Hematopoietic multipotent progenitor cell (in vitro differentiated cells): ENCODE results near the gene TAF4. TPM values are rescaled to one million over a fixed set of nuclear protein-coding genes. Genes with fewer than 3 reads are reported as not detected.

ENCODE experiments used
- DNase-seq, 3 donors: peaks; one replicate each; pipeline ENCODE4 v3.0.0-alpha.2; 2011 to 2015; ENCODE audit warnings: low read depth in 2 of 3, low spot score in 2 of 3
- total RNA-seq: library from RNA; depleted of rRNA; stranded (reverse); fragments of >200 nt; gene quantifications from one replicate; pipeline ENCODE4 v1.2.3, GENCODE V29; 2012

The TAF4 gene
- total RNA-seq, 1 donor: 9.7 TPM

- no peak for DNase-seq
Observed at GRCh38 chr20:62044631-62045030, 21.1 kb downstream of the TAF4 start.

- no peak for DNase-seq
Observed at GRCh38 chr20:62043131-62043914, 22.4 kb downstream of the TAF4 start.

GRCh38 chr20:62042025-62042820 lies 23.5 kb downstream of the TAF4 start:
- no peak for DNase-seq

GRCh38 chr20:62040933-62041332 lies 24.7 kb downstream of the TAF4 start:
- DNase-seq: no peak

DNA sequence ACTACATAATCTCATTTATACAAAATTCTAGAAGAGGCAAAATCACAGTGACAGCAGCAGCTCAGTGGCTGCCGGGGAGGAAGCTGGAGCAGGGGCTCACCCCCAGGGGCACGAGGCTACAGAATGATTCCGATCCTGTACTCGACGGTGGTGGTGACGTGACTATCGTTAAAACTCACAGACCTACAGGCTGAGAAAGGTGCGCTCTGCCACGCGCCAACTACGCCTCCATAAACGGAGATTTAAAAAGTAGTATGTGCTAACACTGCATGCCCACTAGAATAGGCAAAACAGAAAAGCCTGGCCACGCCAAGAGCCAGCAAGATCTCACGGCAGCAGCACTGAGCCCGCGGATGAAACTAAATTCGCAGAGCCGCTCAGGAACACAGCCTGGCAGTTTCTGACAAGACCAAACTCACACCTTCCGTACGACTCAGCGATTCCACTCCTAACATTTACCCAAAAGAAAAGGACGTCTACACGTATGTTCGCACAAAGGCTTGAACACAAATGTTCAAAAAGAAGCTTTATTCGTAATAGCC lies 25.2 kb downstream of the TAF4 start:
- DNase-seq: no peak

DNA sequence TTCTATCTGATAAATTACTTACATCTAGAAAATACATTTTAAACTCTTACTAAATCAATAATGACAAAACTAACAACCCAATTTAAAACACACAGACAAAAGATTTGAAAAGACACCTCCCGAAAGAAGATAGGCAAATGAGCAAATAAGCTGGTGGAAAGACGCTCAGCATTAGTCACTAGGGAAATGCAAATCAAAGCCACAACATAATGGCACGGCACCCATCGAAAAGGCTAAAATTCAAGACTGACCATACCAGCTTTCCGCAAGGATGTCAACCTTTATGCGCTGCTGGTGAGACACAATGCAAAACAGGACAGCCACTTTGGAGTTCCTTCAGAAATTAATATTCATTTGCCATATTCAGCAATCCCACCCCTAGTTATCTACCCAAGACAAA lies 25.9 kb downstream of the TAF4 start:
- DNase-seq: no peak

GRCh38 chr20:62032609-62033368 lies 32.9 kb downstream of the TAF4 start:
- no peak for DNase-seq

- no peak for DNase-seq
Observed at GRCh38 chr20:62031462-62032092, 34.1 kb downstream of the TAF4 start.

- peak; percentile 7 to 30 (median 15) for DNase-seq
Observed at GRCh38 chr20:62030834-62031434, 34.7 kb downstream of the TAF4 start.

- no peak for DNase-seq
Observed at GRCh38 chr20:62030357-62030756, 35.3 kb downstream of the TAF4 start.

GRCh38 chr20:62029949-62030348 lies 35.7 kb downstream of the TAF4 start:
- no peak for DNase-seq

GRCh38 chr20:62029296-62029695 lies 36.4 kb downstream of the TAF4 start:
- no peak for DNase-seq

DNA sequence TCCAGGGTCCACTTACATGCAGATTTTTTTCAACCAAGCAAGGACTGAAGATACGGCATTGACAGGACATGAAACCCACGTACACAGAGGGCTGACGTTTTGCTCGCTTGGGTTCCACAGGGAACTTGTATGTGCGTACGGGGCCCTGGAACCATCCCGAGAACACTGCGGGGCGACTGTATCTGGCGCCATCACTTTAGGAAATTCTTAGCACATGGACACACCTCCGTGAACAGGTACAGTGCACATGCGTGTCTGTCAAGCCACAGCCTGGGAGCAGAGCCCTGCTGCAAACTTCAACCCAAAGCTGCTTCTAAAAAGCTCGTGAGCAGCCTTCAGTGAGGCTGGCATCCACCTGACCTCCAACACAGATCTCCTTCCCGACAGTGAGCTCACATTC lies 37.3 kb downstream of the TAF4 start:
- no peak for DNase-seq

DNA sequence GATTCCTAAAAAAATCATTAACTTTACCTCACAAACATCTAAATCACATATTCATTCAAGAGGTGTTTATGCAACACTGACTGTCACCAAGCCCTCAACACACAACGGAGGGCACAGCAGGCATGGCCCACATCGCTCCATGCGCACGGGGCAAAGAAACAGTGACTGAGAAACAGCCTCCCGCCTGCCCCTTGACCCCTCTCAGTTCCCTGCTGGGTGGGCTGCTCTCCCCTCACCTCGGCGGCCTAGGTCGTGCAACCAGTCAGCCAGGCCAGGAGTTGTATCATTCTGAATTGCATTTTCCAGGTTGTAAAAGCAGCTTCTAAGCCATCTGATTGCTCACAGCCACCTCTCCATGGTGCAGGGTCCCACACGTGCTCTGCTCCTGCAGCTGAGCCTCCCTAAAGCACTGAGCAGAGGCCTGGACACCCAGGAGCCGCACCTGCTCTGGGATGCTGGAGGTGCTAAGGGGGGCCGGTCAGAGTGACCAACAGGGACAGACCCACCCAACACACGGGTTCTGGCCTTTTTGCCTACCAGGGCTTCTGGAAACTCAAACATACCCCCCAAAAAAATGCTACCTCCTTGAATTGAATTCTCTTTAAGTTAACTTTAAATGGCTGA lies 37.9 kb downstream of the TAF4 start:
- DNase-seq: no peak

- no peak for DNase-seq
Observed at GRCh38 chr20:62027116-62027515, 38.6 kb downstream of the TAF4 start.

GRCh38 chr20:62026564-62026856 lies 39.2 kb downstream of the TAF4 start:
- no peak for DNase-seq

DNA sequence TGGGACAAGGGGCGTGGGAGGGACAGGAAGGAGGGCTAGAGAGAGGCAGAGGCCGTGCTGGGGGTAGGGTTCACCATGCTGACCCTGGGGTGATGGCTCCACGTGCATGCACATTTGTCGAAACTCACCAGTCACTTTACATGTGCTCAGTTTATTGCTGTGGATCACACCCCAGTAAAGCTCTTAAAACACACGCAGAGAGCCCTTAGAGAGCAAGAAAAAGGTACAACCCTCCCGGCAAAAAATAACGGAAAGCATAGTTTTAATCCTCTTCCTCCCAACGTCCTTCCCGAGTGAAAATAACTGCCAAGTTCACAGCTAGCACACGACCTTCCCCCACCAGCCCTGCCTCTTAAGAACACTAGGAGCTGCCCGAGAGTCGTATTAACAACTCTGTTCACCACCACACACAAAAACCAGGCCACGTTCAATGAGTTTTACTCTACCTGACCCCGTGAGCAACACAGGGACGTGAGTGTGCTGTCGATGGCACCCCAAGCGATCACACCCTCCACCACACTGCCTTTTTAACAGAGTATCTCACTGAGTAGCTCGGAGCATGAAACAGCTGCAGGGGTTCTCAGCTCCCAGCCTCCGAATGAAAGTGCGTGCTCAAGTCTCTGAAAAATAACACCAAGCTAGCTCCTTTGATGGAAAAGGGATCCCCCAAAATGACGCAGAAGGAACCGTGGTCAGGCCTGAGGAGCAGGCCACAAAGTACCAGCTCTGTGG lies 39.7 kb downstream of the TAF4 start:
- DNase-seq: peak; percentile 11 to 77 (median 59)

GRCh38 chr20:62025394-62025793 lies 40.3 kb downstream of the TAF4 start:
- DNase-seq: peak in 2 of 3 donors; percentile 39 to 54

DNA sequence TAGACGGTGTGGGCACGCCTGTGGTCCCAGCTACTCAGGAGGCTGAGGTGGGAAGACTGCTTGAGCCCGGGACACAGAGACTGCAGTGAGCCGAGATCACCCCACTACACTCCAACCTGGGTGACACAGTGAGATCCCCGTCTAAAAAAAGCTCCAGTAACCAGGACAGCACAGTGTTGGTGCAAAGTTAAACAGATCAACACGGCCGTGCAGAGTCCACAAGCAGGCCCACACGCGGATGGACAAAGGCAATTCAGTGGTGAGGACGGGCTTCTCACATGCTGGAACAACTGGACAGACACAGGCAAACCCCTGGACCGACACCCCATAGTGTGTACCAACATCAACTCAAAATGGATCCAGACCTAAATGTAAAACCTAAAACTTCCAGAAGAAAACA lies 41.7 kb downstream of the TAF4 start:
- DNase-seq: no peak
